Measurements from ENCODE around the gene COL6A3. TPM values are rescaled to one million over a fixed set of nuclear protein-coding genes. Genes with fewer than 3 reads are reported as not detected.
A peak's percentile ranks its signal among the peaks of the same experiment; 100 is the strongest.

Gene COL6A3
- polyA plus RNA-seq, 1 donor (not counting 4 experiments of a cell fraction or from before 2014, with no cell fraction given), result not detected

DNA sequence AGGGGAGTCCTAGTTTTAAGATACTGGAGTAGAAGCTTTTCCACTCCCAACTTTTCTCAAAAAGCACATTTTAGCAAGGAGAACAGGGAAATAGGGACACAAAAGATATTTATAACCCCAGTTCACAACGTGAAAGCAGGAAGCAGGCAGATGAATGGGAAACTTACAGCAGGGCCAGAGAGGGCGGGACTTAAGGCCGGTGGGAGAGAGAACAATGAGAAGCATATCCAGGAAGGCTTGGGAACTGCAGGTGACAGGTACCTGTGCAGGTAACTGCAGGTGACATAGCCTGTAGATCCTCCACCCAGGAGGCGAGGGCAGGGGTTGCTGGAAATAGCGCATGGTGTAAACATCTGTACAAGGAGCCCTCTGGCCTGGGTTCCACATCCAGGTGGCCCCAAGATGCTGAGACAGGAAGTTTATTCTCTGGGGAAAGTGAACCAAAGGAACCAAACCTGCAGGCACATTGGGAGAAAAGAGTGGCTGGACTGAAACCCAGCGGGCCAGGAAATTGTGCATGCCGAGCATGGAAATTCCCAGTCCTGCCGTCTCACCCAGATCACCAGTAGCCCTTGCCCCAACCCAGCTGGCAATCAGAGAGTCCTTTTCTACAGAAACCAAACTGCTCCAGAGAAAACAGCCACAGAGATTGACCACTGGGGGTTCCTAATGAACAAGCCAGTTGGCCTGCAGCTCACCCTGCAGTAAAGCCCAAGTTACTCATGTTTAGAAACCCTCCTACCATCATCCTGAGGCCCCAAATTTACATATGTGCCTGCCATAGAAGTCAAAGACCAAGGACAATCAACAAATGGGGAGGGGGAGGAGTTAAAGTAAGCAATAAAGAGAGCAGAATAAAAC is 24.3 kb upstream of the COL6A3 start:
- Histone ChIP-seq H3K4me2 (ENCODE audit: control insufficient read depth, extremely low read depth, insufficient read depth, low read depth, low read length) (no peak overlapping the region), H3K9me3 (ENCODE audit: control insufficient read depth, low read depth, low read length) (no peaks in the 10 kb centered on the region), H3K4me3 (ENCODE audit: control insufficient read depth in 2 of 3, extremely low read depth in 1 of 3, insufficient read depth in 2 of 3, low read depth in 1 of 3, low read length in 3 of 3) (no peak overlapping the region), H3K27me3 (ENCODE audit: control insufficient read depth, extremely low read depth, insufficient read depth, low read length) (no peaks in the 10 kb centered on the region), H3K4me1 (ENCODE audit: control insufficient read depth, extremely low read depth, insufficient read depth, low read length) (peaks cover 16% of the 10 kb centered on the region), H3K36me3 (ENCODE audit: control insufficient read depth in 2 of 2, extremely low read depth in 1 of 2, insufficient read depth in 2 of 2, low read length in 2 of 2) (no peaks in the 10 kb centered on the region), H2AFZ (ENCODE audit: control insufficient read depth, low read length) (peak overlapping the region; percentile 57), H3K79me2 (ENCODE audit: control insufficient read depth, insufficient read depth, low read length) (no peaks in the 10 kb centered on the region), H3K9me1 (ENCODE audit: control insufficient read depth, extremely low read depth, insufficient read depth, low read length) (no peaks in the 10 kb centered on the region), H3K9ac (ENCODE audit: control insufficient read depth, extremely low read depth, insufficient read depth, low read length) (no peak overlapping the region), H4K20me1 (ENCODE audit: control insufficient read depth, extremely low read depth, insufficient read depth, low read length) (no peaks in the 10 kb centered on the region), H3K27ac (ENCODE audit: control insufficient read depth, insufficient read depth, low read length) (no peak overlapping the region)
- DNase-seq (ENCODE audit: low read depth, low spot score) (no peak), FAIRE-seq (no peak)
- TF ChIP-seq CTCF (optimal IDR thresholded peaks at IDR 0.05 in 1 of 3, IDR thresholded peaks at IDR 0.05 in 1 of 3, conservative IDR thresholded peaks at IDR 0.05 in 1 of 3; ENCODE audit: extremely low read depth in 1 of 3, insufficient read depth in 2 of 3, low read length in 3 of 3) (no peak), EZH2 (IDR thresholded peaks at IDR 0.05; ENCODE audit: low read length) (no peak)
- dilution Hi-C loops (cut with MboI; ENCODE audit: extremely low pct_ligation_motif_present, low sequenced_read_pairs), result no loop called here

DNA sequence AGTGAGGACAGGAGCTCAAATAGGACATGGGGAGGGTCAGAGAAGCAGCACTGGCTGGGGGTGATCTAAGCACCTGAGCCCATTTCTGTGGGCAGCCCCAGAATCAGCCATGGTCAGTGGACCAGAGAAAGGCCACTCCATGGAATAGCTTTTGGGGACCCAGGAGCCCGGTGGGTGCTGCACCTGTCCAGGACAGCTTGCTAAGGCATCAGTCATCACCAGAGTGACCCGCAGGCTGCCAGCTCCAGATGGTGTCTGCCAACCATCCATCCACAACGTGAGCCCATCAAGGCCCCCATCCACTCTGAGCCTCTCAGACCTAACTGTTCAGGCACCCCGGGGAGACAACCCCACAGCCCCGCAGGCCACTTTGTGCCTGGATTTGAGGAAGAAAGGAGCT is 23.6 kb upstream of the COL6A3 start:
- FAIRE-seq, result no peak
- Histone ChIP-seq H3K36me3 (ENCODE audit: control insufficient read depth in 2 of 2, extremely low read depth in 1 of 2, insufficient read depth in 2 of 2, low read length in 2 of 2) (no peaks in the 10 kb centered on the region), H2AFZ (ENCODE audit: control insufficient read depth, low read length) (peak overlapping the region; percentile 57), H3K9ac (ENCODE audit: control insufficient read depth, extremely low read depth, insufficient read depth, low read length) (no peak overlapping the region), H3K27me3 (ENCODE audit: control insufficient read depth, extremely low read depth, insufficient read depth, low read length) (no peaks in the 10 kb centered on the region), H3K4me3 (ENCODE audit: control insufficient read depth in 2 of 3, extremely low read depth in 1 of 3, insufficient read depth in 2 of 3, low read depth in 1 of 3, low read length in 3 of 3) (no peak overlapping the region), H3K79me2 (ENCODE audit: control insufficient read depth, insufficient read depth, low read length) (no peaks in the 10 kb centered on the region), H3K27ac (ENCODE audit: control insufficient read depth, insufficient read depth, low read length) (no peak overlapping the region), H3K4me2 (ENCODE audit: control insufficient read depth, extremely low read depth, insufficient read depth, low read depth, low read length) (no peak overlapping the region), H3K9me3 (ENCODE audit: control insufficient read depth, low read depth, low read length) (no peaks in the 10 kb centered on the region), H3K4me1 (ENCODE audit: control insufficient read depth, extremely low read depth, insufficient read depth, low read length) (peaks cover 23% of the 10 kb centered on the region), H4K20me1 (ENCODE audit: control insufficient read depth, extremely low read depth, insufficient read depth, low read length) (no peaks in the 10 kb centered on the region), H3K9me1 (ENCODE audit: control insufficient read depth, extremely low read depth, insufficient read depth, low read length) (no peaks in the 10 kb centered on the region)
- DNase-seq (ENCODE audit: low read depth, low spot score), result no peak
- TF ChIP-seq EZH2 (IDR thresholded peaks at IDR 0.05; ENCODE audit: low read length), result no peak
- no peak for TF ChIP-seq CTCF (optimal IDR thresholded peaks at IDR 0.05 in 1 of 3, IDR thresholded peaks at IDR 0.05 in 1 of 3, conservative IDR thresholded peaks at IDR 0.05 in 1 of 3; ENCODE audit: extremely low read depth in 1 of 3, insufficient read depth in 2 of 3, low read length in 3 of 3)
- dilution Hi-C loops (cut with MboI; ENCODE audit: extremely low pct_ligation_motif_present, low sequenced_read_pairs), result no loop called here
